ENCODE data around the gene SHOX. TPM values are rescaled to one million over a fixed set of nuclear protein-coding genes. Genes with fewer than 3 reads are reported as not detected.

SHOX gene
- total RNA-seq, 1 experiment from 2014 or later = 0.24 TPM

DNA sequence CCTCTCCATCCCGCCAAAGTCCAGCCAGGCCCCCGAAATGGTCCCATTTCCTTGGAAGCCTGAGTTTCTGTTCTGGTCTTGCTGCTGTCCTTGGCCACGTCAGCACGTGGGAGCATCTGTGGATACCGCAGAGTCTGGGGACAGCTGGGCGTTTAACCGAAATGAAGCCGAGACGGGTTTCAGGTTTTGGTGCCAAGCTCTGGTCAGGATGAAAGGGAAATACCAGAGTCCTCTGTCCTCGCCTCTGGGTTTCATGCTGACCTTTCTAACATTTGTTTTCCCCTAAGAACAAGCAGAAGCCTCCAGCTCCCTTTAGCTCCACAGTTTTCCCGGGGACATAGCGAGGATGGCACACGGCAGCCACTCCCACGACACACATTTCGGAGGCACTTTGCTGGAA lies 19.7 kb downstream of the SHOX start:
- H2BK5ac ChIP-seq (ENCODE audit: insufficient read length, low read length) = no peak overlapping the region
- WGBS (ENCODE audit: extremely low coverage, insufficient read length, low lambda C conversion rate) = no CpG with 5 or more reads among the region's 15 CpGs
- TF ChIP-seq, protein P1, sequence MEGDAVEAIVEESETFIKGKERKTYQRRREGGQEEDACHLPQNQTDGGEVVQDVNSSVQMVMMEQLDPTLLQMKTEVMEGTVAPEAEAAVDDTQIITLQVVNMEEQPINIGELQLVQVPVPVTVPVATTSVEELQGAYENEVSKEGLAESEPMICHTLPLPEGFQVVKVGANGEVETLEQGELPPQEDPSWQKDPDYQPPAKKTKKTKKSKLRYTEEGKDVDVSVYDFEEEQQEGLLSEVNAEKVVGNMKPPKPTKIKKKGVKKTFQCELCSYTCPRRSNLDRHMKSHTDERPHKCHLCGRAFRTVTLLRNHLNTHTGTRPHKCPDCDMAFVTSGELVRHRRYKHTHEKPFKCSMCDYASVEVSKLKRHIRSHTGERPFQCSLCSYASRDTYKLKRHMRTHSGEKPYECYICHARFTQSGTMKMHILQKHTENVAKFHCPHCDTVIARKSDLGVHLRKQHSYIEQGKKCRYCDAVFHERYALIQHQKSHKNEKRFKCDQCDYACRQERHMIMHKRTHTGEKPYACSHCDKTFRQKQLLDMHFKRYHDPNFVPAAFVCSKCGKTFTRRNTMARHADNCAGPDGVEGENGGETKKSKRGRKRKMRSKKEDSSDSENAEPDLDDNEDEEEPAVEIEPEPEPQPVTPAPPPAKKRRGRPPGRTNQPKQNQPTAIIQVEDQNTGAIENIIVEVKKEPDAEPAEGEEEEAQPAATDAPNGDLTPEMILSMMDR (conservative IDR thresholded peaks at IDR 0.05) = no peak
- H3K27me3 ChIP-seq (ENCODE audit: insufficient read depth, low read length) = peaks cover 9% of the 10 kb centered on the region; the same call in 1 of the 2 replicates
- no peak overlapping the region for H3K4ac ChIP-seq (ENCODE audit: low read depth, low read length)
- no peak overlapping the region for H2BK12ac ChIP-seq (ENCODE audit: insufficient read length, low read depth, low read length)
- H3T11ph ChIP-seq (ENCODE audit: low read length) = no peak overlapping the region
- Mint-ChIP-seq H3K4me1 (peaks cover 7 to 20% of the 10 kb centered on the region in 2 experiments; a peak in 3 of 4 replicates), H3K27ac (no peak overlapping the region), H3K4me3 (no peak overlapping the region), H3K36me3 (ENCODE audit: insufficient read depth in 1 of 3, low read depth in 3 of 3) (no peaks in the 10 kb centered on the region), H3K27me3 (ENCODE audit: low read depth) (peaks cover 36% of the 10 kb centered on the region), H3K9me3 (no peaks in the 10 kb centered on the region; a peak in 1 of 5 replicates)
- no peak for DNase-seq
- no peaks in the 10 kb centered on the region for H3K9me3 ChIP-seq (ENCODE audit: control insufficient read depth, low read depth, low read length)
- H3K56ac ChIP-seq (ENCODE audit: insufficient read length, low read depth, low read length) = no peak overlapping the region
- no peaks in the 10 kb centered on the region for H3K4me1 ChIP-seq (ENCODE audit: insufficient read depth, low read length)
- H4K8ac ChIP-seq (replicated peaks; ENCODE audit: insufficient read length, low read depth, low read length) = no peak overlapping the region
- H4K91ac ChIP-seq (ENCODE audit: insufficient read length, low read depth, low read length) = no peak overlapping the region
- H4K20me1 ChIP-seq (ENCODE audit: control insufficient read depth, insufficient read depth, insufficient read length) = no peaks in the 10 kb centered on the region
- H3K23me2 ChIP-seq (ENCODE audit: insufficient read length, low read depth, low read length, poor library complexity, severe bottlenecking) = no peaks in the 10 kb centered on the region
- no peaks in the 10 kb centered on the region for H3K79me1 ChIP-seq (ENCODE audit: insufficient read depth, low read depth, low read length, poor library complexity, severe bottlenecking)
- no peak overlapping the region for H2BK15ac ChIP-seq (ENCODE audit: low read depth, low read length)
- H2AK5ac ChIP-seq (ENCODE audit: insufficient read length, low read length) = no peak overlapping the region
- H3K27ac ChIP-seq (ENCODE audit: insufficient read length, low read depth, low read length) = no peak overlapping the region
- no peak overlapping the region for H3K18ac ChIP-seq (ENCODE audit: insufficient read length, low read depth, low read length)
- no peak overlapping the region for H2BK120ac ChIP-seq (ENCODE audit: low read depth, low read length, poor library complexity, severe bottlenecking)
- H3K14ac ChIP-seq (ENCODE audit: insufficient read depth, low read length) = no peak overlapping the region
- no peak overlapping the region for H4K5ac ChIP-seq (ENCODE audit: insufficient read length, low read depth, low read length)
- H2AFZ ChIP-seq (ENCODE audit: low read length) = no peak overlapping the region
- H3K79me2 ChIP-seq (ENCODE audit: insufficient read depth, low read length) = no peaks in the 10 kb centered on the region
- no peak overlapping the region for H3K23ac ChIP-seq (ENCODE audit: insufficient read length, low read depth, low read length)
- no peak overlapping the region for H2BK20ac ChIP-seq (ENCODE audit: low read depth, low read length, poor library complexity, severe bottlenecking)
- H3K4me2 ChIP-seq (ENCODE audit: insufficient read depth, insufficient read length, low read length) = no peak overlapping the region
- no peak overlapping the region for H3K9ac ChIP-seq (ENCODE audit: extremely low read depth, insufficient read length, low read length)
